ENCODE results near the gene PCSK5. TPM values are rescaled to one million over a fixed set of nuclear protein-coding genes. Genes with fewer than 3 reads are reported as not detected.

Gene PCSK5
- polyA plus RNA-seq, 1 donor (not counting 4 experiments of a cell fraction or from before 2014, with no cell fraction given), result 1.9 TPM

DNA sequence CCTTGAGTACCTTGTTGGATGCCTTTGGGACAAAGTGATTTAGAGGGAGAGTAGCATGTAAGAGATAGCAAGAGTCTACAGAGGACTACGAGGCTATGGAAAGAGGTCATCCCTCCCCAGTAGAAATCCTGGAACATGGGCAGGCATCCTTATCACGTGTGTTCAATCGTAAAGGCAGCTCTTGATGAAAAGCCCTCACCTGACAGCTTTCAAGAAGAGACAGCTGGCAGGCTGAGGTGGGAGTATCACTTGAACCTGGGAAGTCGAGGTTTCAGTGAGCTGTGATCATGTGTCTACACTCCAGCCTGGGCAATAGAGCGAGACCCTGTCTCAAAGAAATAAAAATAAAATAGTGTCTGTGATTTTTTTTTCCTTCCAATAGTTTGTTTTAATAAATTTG lies 112.6 kb downstream of the PCSK5 start:
- Histone ChIP-seq H3K27me3 (ENCODE audit: control insufficient read depth, extremely low read depth, insufficient read depth, low read length) (no peaks in the 10 kb centered on the region), H2AFZ (ENCODE audit: control insufficient read depth, low read length) (no peak overlapping the region), H3K9me3 (ENCODE audit: control insufficient read depth, low read depth, low read length) (no peaks in the 10 kb centered on the region), H4K20me1 (ENCODE audit: control insufficient read depth, extremely low read depth, insufficient read depth, low read length) (no peaks in the 10 kb centered on the region), H3K27ac (ENCODE audit: control insufficient read depth, insufficient read depth, low read length) (no peak overlapping the region), H3K9ac (ENCODE audit: control insufficient read depth, extremely low read depth, insufficient read depth, low read length) (no peak overlapping the region), H3K79me2 (ENCODE audit: control insufficient read depth, insufficient read depth, low read length) (no peaks in the 10 kb centered on the region), H3K9me1 (ENCODE audit: control insufficient read depth, extremely low read depth, insufficient read depth, low read length) (no peaks in the 10 kb centered on the region), H3K4me2 (ENCODE audit: control insufficient read depth, extremely low read depth, insufficient read depth, low read depth, low read length) (no peak overlapping the region), H3K4me1 (ENCODE audit: control insufficient read depth, extremely low read depth, insufficient read depth, low read length) (peaks cover 5% of the 10 kb centered on the region), H3K4me3 (ENCODE audit: control insufficient read depth in 2 of 3, extremely low read depth in 1 of 3, insufficient read depth in 2 of 3, low read depth in 1 of 3, low read length in 3 of 3) (no peak overlapping the region), H3K36me3 (ENCODE audit: control insufficient read depth in 2 of 2, extremely low read depth in 1 of 2, insufficient read depth in 2 of 2, low read length in 2 of 2) (no peaks in the 10 kb centered on the region)
- DNase-seq (ENCODE audit: low read depth, low spot score) (no peak), FAIRE-seq (no peak)
- no peak for TF ChIP-seq EZH2 (IDR thresholded peaks at IDR 0.05; ENCODE audit: low read length)
- TF ChIP-seq, protein P1, sequence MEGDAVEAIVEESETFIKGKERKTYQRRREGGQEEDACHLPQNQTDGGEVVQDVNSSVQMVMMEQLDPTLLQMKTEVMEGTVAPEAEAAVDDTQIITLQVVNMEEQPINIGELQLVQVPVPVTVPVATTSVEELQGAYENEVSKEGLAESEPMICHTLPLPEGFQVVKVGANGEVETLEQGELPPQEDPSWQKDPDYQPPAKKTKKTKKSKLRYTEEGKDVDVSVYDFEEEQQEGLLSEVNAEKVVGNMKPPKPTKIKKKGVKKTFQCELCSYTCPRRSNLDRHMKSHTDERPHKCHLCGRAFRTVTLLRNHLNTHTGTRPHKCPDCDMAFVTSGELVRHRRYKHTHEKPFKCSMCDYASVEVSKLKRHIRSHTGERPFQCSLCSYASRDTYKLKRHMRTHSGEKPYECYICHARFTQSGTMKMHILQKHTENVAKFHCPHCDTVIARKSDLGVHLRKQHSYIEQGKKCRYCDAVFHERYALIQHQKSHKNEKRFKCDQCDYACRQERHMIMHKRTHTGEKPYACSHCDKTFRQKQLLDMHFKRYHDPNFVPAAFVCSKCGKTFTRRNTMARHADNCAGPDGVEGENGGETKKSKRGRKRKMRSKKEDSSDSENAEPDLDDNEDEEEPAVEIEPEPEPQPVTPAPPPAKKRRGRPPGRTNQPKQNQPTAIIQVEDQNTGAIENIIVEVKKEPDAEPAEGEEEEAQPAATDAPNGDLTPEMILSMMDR (optimal IDR thresholded peaks at IDR 0.05 in 1 of 3, IDR thresholded peaks at IDR 0.05 in 1 of 3, conservative IDR thresholded peaks at IDR 0.05 in 1 of 3; ENCODE audit: extremely low read depth in 1 of 3, insufficient read depth in 2 of 3, low read length in 3 of 3), result no peak
- dilution Hi-C loops (cut with MboI; ENCODE audit: extremely low pct_ligation_motif_present, low sequenced_read_pairs), result no loop called here

DNA sequence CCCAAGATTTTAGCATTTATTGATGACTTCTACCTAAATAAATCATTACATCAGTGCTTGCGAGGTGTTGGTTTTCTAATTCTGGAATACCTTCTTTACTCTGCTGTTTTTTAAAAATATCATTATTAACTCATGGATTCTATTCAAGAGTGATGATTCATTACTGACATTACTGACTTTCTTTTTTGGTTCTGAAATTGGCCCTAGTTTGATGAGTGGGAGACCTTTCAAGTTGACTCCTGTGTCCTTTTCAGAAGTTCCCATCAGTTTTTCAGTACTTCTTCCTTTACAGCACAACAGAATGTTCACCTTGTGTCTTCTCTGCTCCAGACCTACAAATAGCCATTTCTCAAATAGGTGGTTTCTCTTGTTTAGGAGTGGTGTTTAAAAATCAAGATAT lies 114.1 kb downstream of the PCSK5 start:
- Histone ChIP-seq H3K36me3 (ENCODE audit: control insufficient read depth in 2 of 2, extremely low read depth in 1 of 2, insufficient read depth in 2 of 2, low read length in 2 of 2) (no peaks in the 10 kb centered on the region), H3K4me3 (ENCODE audit: control insufficient read depth in 2 of 3, extremely low read depth in 1 of 3, insufficient read depth in 2 of 3, low read depth in 1 of 3, low read length in 3 of 3) (no peak overlapping the region), H3K9ac (ENCODE audit: control insufficient read depth, extremely low read depth, insufficient read depth, low read length) (no peak overlapping the region), H3K27me3 (ENCODE audit: control insufficient read depth, extremely low read depth, insufficient read depth, low read length) (no peaks in the 10 kb centered on the region), H3K9me1 (ENCODE audit: control insufficient read depth, extremely low read depth, insufficient read depth, low read length) (no peaks in the 10 kb centered on the region), H2AFZ (ENCODE audit: control insufficient read depth, low read length) (no peak overlapping the region), H3K27ac (ENCODE audit: control insufficient read depth, insufficient read depth, low read length) (no peak overlapping the region), H3K4me1 (ENCODE audit: control insufficient read depth, extremely low read depth, insufficient read depth, low read length) (peaks cover 5% of the 10 kb centered on the region), H4K20me1 (ENCODE audit: control insufficient read depth, extremely low read depth, insufficient read depth, low read length) (no peaks in the 10 kb centered on the region), H3K9me3 (ENCODE audit: control insufficient read depth, low read depth, low read length) (no peaks in the 10 kb centered on the region), H3K79me2 (ENCODE audit: control insufficient read depth, insufficient read depth, low read length) (no peaks in the 10 kb centered on the region), H3K4me2 (ENCODE audit: control insufficient read depth, extremely low read depth, insufficient read depth, low read depth, low read length) (no peak overlapping the region)
- dilution Hi-C loops (cut with MboI; ENCODE audit: extremely low pct_ligation_motif_present, low sequenced_read_pairs), result no loop called here
- DNase-seq (ENCODE audit: low read depth, low spot score) (no peak), FAIRE-seq (peak; percentile 55)
- TF ChIP-seq, protein P1 (optimal IDR thresholded peaks at IDR 0.05 in 1 of 3, IDR thresholded peaks at IDR 0.05 in 1 of 3, conservative IDR thresholded peaks at IDR 0.05 in 1 of 3; ENCODE audit: extremely low read depth in 1 of 3, insufficient read depth in 2 of 3, low read length in 3 of 3), result no peak
- TF ChIP-seq EZH2 (IDR thresholded peaks at IDR 0.05; ENCODE audit: low read length), result no peak
